Stimulated activated CD8-positive, alpha-beta memory T cell treated with anti-CD3 and anti-CD28 coated beads, Interleukin-12 subunit alpha, Interleukin-12 subunit beta, amount 100 ng/mL, for 24 hours (primary cell): ENCODE data around the gene DHRS7B.
"Not testable (repeated sequence)": the region's sequence is repeated elsewhere in the genome, so short reads cannot be mapped to it uniquely, and the experiment has no call there.

ENCODE experiments used
- DNase-seq: peaks from one replicate; pipeline ENCODE4 v3.0.0-alpha.2; 2020; ENCODE audit errors: extremely low read depth

Gene DHRS7B

GRCh38 chr17:21107067-21107650 is 19.6 kb upstream of the DHRS7B start:
- DNase-seq = not testable (repeated sequence)

- DNase-seq = no peak
Measured at GRCh38 chr17:21108651-21109050, 18.1 kb upstream of the DHRS7B start.

GRCh38 chr17:21113049-21113690 is 13.6 kb upstream of the DHRS7B start:
- DNase-seq = no peak

DNA sequence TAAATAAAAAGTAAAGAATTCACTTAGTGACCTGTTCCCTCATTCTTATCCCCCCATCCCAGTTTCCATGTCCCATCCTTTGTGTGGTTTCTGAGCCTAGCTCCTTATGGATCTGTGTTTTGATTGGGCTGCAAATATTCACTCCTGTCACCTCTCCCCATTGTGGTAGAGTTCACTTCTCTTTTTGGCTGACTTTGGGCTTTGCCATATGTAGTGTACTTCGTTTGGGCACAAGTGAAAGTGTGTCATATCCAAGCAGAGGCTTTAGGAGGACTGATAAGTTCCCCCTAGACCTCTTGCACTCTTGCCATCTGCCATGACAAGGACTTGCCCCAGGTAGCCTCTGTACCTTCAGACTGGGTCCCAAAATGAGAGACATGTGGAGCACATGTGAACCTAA is 13.0 kb upstream of the DHRS7B start:
- DNase-seq = no peak

DNA sequence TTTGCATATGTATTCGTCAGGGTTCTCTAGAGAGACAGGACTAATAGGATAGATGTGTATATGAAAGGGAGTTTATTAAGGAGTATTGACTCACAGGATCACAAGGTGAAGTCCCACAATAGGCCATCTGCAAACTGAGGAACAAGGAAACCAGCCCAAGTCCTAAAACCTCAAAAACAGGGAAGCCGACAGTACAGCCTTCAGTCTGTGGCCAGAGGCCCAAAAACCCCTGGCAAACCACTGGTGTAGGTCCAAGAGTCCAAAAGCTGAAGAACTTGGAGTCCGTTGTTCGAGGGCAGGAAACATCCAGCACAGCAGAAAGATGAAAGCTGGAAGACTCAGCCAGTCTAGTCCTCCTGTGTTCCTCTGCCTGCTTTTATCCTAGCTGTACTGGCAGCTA is 12.0 kb upstream of the DHRS7B start:
- not testable (repeated sequence) for DNase-seq

GRCh38 chr17:21119247-21119918 is 7.4 kb upstream of the DHRS7B start:
- DNase-seq = no peak

GRCh38 chr17:21119919-21120249 is 6.9 kb upstream of the DHRS7B start:
- DNase-seq = no peak

- DNase-seq = no peak
Measured at GRCh38 chr17:21124086-21124485, 2.7 kb upstream of the DHRS7B start.

GRCh38 chr17:21124517-21124916 is 2.2 kb upstream of the DHRS7B start:
- DNase-seq = not testable (repeated sequence)

GRCh38 chr17:21125862-21126261 is 902 bp upstream of the DHRS7B start:
- DNase-seq = no peak

DNA sequence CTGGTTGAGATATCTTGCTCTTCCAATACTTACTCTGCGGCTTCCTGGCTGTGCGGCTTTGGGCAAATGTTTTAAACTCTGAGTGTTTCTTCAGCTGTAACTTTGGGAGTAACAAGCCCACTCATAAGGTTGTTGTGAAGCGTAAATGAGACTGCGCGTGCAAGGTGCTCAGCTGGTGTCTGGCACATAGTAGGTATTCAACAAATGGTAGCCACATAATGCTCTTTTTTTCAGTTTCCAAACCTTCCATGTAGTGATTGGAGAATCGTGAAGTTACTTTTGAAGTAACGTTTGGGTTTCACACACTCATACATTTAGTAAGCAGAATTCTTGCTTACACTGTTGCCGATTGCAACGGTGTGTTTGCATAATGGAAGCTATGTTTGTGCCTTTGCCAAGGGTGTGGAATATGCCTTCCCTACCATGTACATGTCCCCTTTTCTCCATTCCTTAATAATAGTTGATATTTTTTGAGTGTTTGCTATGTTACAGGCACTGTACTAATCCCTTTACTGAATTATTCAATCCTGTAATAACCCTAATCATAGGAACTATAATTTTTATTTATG is 829 bp downstream of the DHRS7B start:
- DNase-seq = no peak

DNA sequence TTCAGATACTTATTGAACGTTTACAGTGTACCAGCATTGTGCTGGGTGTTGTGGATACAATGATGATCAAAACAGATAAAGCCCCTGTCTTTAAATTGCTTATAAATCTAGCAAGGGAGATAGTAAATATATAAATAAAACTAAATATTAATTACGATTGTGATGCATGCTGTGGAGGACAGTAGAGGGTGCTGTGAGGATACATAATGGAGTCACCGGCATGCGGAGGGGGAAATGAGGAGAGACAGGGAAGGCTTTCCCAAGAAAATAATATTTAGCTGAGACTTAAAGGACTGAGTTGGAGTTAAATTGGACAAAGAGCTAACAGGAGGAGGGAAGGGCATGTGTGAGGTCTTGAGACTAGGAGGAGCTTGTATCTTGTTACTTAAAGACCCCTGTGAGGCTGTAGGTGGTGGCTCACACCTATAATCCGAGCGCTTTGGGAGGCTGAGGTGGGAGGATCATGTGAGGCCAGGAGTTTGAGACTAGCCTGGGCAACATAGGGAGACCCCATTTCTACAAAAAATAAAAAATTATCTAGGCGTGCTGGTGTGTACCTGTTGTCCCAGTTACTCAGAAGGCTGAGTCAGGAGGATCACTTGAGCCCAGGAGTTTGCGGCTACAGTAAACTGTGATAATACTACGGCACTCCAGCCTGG is 2.4 kb downstream of the DHRS7B start:
- no peak for DNase-seq

DNA sequence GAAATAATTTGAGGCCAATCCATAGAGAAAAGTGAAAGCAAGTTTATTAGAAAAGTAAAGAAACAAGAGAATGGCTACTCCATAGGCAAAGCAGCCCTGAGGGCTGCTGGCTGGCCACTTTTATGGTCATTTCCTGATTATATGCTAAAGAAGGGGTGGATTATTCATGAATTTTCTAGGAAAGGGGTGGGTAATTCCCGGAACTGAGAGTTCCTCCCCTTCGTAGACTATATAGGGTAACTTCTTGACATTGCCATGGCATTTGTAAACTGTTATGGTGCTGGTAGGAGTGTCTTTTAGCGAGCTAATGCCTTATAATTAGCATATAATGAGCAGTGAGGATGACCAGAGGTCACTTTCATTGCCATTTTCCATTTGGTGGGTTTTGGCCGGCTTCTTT is 4.4 kb downstream of the DHRS7B start:
- DNase-seq = no peak

DNA sequence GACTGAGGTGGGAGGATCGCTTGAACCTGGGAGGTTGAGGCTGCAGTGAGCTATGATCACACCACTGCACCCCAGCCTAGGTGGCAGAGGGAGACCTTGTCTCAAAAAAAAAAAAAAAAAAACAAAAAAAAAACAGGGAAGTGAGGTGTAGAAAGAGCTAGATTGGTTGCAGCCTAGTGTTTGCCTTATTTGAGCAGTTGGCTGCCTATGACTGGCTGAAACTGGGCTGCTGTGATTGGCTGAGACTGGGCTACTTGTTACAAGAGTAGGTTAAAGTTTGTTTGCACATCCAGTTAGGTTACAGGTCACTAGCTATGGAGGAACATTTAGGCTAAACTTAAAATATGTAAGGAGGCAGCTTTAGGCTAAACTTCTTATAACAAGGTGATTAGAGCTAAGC is 5.7 kb downstream of the DHRS7B start:
- no peak for DNase-seq

DNA sequence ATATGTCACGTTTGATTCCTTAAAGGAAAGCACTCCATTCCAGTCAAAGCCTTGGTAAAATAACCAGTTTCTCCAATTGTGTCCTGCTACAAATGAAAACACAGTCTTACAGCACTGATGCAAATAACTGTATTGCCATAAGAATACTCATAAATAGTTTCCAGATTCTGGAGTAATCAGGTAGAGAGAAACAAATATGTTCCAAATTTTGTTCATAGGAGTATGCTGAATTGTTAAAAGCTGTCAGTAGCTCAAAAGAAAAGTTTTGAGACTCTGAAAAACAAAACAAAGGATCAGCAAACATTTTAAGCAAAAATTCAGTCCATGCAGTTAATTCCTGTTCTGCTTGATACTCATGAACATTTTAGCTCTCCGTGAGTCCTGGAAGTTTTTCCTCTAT is 7.8 kb downstream of the DHRS7B start:
- DNase-seq = no peak

GRCh38 chr17:21140911-21141310 is 14.1 kb downstream of the DHRS7B start:
- DNase-seq = no peak

GRCh38 chr17:21141331-21141730 is 14.6 kb downstream of the DHRS7B start:
- no peak for DNase-seq

DNA sequence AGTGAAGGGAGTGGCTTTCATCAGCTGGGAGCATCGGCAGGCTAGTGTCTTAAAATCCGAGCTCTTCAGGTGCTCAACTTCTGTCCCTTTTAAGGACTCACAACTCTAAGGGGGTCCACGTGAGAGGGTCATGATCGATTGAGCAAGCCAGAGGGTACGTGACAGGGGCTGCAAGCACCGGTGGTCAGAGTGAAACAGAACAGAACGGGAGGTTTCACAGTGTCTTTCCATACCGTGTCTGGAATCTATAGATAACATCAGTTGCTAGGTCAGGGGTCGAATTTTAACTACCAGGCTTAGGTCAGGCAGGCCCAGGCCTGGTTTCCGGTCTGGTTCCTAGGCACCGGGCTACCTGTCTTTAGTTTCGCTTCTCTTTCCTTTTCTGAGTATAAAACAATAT is 15.3 kb downstream of the DHRS7B start:
- not testable (repeated sequence) for DNase-seq

- no peak for DNase-seq
Measured at GRCh38 chr17:21143695-21144094, 16.9 kb downstream of the DHRS7B start.

DNA sequence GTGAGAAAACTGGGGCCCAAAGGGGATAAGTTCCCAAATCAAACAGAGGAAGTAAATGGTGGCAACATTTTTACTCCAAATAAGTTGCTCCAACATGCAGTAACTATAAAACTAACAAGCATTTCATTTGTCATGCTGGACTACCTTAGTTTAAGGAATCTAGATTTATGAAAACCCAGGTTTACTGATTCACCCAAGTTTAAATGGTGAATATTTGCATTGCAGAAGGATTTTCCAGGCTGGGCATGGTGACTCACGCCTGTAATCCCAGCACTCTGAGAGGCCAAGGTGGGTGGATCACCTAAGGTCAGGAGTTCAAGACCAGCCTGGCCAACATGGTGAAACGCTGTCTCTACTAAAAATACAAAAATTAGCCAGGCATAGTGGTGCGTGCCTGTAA is 17.5 kb downstream of the DHRS7B start:
- DNase-seq = not testable (repeated sequence)

GRCh38 chr17:21146362-21147015 is 19.7 kb downstream of the DHRS7B start:
- no peak for DNase-seq

GRCh38 chr17:21149621-21150020 is 22.9 kb downstream of the DHRS7B start:
- DNase-seq = no peak
